K562 (cell line): ENCODE measurements around the gene SMIM12. TPM values are rescaled to one million over a fixed set of nuclear protein-coding genes. Genes with fewer than 3 reads are reported as not detected.

ENCODE experiments used
- ATAC-seq: fragments of 200-7000 bp; cut with Tn5 transposase; 3 replicates; pipeline ENCODE4 v1.9.1; 2020; ENCODE audit warnings: moderate library complexity
- BruUV-seq: library from RNA; stranded (reverse); fragments of 400-500 nt; replicated peaks from 2 replicates; lab custom pipeline; 2021; lab: Mats Ljungman, UMichigan
- CTCF ChIA-PET: fragments of 300-600 bp; formaldehyde crosslinking; extraction: SDS; loops from one replicate; lab custom pipeline; 2021; ENCODE audit warnings: low intra/inter-chr PET ratio; lab: Yijun Ruan, JAX
- POLR2A ChIA-PET: fragments of 300-600, 350-650 bp; sonication (Branson Sonifier 250); formaldehyde crosslinking; extraction: SDS; loops from one replicate; lab custom pipeline; 2021; ENCODE audit warnings: antibody characterized with exemption, inconsistent platforms; lab: Yijun Ruan, JAX
- DNase-seq, 4 experiments: peaks; one replicate each; pipeline versions ENCODE4 v3.0.0 to v3.0.0-alpha.2; 2011 to 2018; ENCODE audit warnings: low spot score in 3 of 4, mixed read lengths in 3 of 4; ENCODE audit errors: extremely low read depth in 1 of 4
- FAIRE-seq: peaks from 2 replicates; lab custom pipeline; 2011; peaks lifted over from hg19 to GRCh38; lab: Jason Lieb, UNC
- H2AFZ ChIP-seq: 2 replicates; pipeline ENCODE4 v1.6.0; 2011; ENCODE audit warnings: low read depth, low read length, control low read depth, inconsistent platforms
- H3K27ac ChIP-seq: fragments of 200-600 bp; 3 replicates; pipeline ENCODE4 v1.8.0; 2011; ENCODE audit warnings: low read depth, mild to moderate bottlenecking, control low read depth, inconsistent platforms, low read length, moderate library complexity, mixed read lengths; ENCODE audit errors: extremely low read depth
- H3K27me3 ChIP-seq, 2 experiments: fragments of 300-600 bp in 1 of 2; 2 replicates in 1 of 2; 3 replicates in 1 of 2; pipeline versions ENCODE4 v1.6.0 to v1.8.0; 2011; ENCODE audit warnings: inconsistent platforms in 2 of 2, low read length in 2 of 2, mild to moderate bottlenecking in 1 of 2, mixed read lengths in 1 of 2, moderate library complexity in 1 of 2; ENCODE audit not compliant: control insufficient read depth in 2 of 2, insufficient read depth in 2 of 2
- H3K36me3 ChIP-seq: fragments of 300-600 bp; 3 replicates; pipeline ENCODE4 v1.8.0; 2011; ENCODE audit warnings: mild to moderate bottlenecking, low read length, inconsistent platforms; ENCODE audit not compliant: control insufficient read depth, insufficient read depth
- H3K4me1 ChIP-seq, 2 experiments: fragments of 200-600 bp in 1 of 2; replicated peaks in 1 of 2; 2 replicates in 1 of 2; 3 replicates in 1 of 2; pipeline versions ENCODE4 v1.5.1 to v1.8.0; 2011; ENCODE audit warnings: inconsistent platforms in 2 of 2, low read length in 2 of 2, mild to moderate bottlenecking in 1 of 2, mixed read lengths in 1 of 2, moderate library complexity in 1 of 2; ENCODE audit not compliant: control insufficient read depth in 2 of 2, insufficient read depth in 2 of 2
- H3K4me2 ChIP-seq: 2 replicates; pipeline ENCODE4 v1.6.1; 2011; ENCODE audit warnings: low read length, control low read depth, inconsistent platforms, mixed read lengths; ENCODE audit not compliant: insufficient read depth
- H3K4me3 ChIP-seq: fragments of 200-600 bp; sonication (generic), shearing (Covaris generic); 2 replicates; pipeline ENCODE4 v1.5.1; 2016; ENCODE audit warnings: control low read depth, inconsistent platforms
- H3K79me2 ChIP-seq: fragments of 200-600 bp; 3 replicates; pipeline ENCODE4 v1.8.0; 2011; ENCODE audit warnings: low read length, inconsistent platforms; ENCODE audit not compliant: control insufficient read depth, insufficient read depth
- H3K9ac ChIP-seq, 2 experiments: 2 replicates each; pipeline versions ENCODE4 v1.6.0 to v1.6.1; 2011; ENCODE audit warnings: low read depth in 2 of 2, low read length in 2 of 2, control low read depth in 1 of 2, inconsistent platforms in 1 of 2, mild to moderate bottlenecking in 1 of 2, mixed read lengths in 1 of 2; ENCODE audit not compliant: insufficient read depth in 1 of 2
- H3K9me1 ChIP-seq: one replicate; pipeline ENCODE4 v1.6.0; 2011; ENCODE audit warnings: inconsistent platforms, mild to moderate bottlenecking, low read length, moderate library complexity; ENCODE audit not compliant: control insufficient read depth, insufficient read depth
- H3K9me3 ChIP-seq: replicated peaks from 2 replicates; pipeline ENCODE4 v1.5.1; 2011; ENCODE audit warnings: low read depth, low read length, inconsistent platforms; ENCODE audit not compliant: control insufficient read depth, insufficient read depth
- H4K20me1 ChIP-seq: replicated peaks from 2 replicates; pipeline ENCODE4 v1.6.1; 2011; ENCODE audit warnings: low read length, inconsistent platforms, mixed read lengths; ENCODE audit not compliant: control insufficient read depth, insufficient read depth
- BRF1 ChIP-seq: IDR thresholded peaks from 3 replicates; pipeline ENCODE4 v1.6.1; 2011; ENCODE audit warnings: borderline replicate concordance, mild to moderate bottlenecking; ENCODE audit not compliant: insufficient read length; ENCODE audit errors: extremely low read depth
- CBX5 ChIP-seq: IDR thresholded peaks from 2 replicates; pipeline ENCODE4 v1.6.1; 2014; ENCODE audit warnings: low read depth, borderline replicate concordance
- CHD4 ChIP-seq: fragments of 200-600 bp; sonication (generic); IDR thresholded peaks from 3 replicates; pipeline ENCODE4 v1.6.1; 2012; ENCODE audit warnings: low read depth, mild to moderate bottlenecking, mixed read lengths, low read length, inconsistent platforms; ENCODE audit not compliant: insufficient read depth, insufficient replicate concordance, poor library complexity, severe bottlenecking
- DIDO1 ChIP-seq: fragments of 450-650 bp; IDR thresholded peaks from 2 replicates; pipeline ENCODE4 v1.6.1; 2016; ENCODE audit warnings: low read depth, missing biosample characterization, missing genetic modification characterization
- HBP1 ChIP-seq: fragments of 450-650 bp; formaldehyde crosslinking; IDR thresholded peaks from 2 replicates; pipeline ENCODE4 v1.4.0; 2022; ENCODE audit warnings: missing genetic modification characterization
- HMBOX1 ChIP-seq: sonication (generic); IDR thresholded peaks from 2 replicates; pipeline ENCODE4 v1.6.1; 2016
- HOMEZ ChIP-seq: fragments of 250-450 bp; sonication (Bioruptor Pico); IDR thresholded peaks from 2 replicates; pipeline ENCODE4 v1.4.0; 2020; ENCODE audit warnings: mild to moderate bottlenecking, moderate library complexity
- KDM4B ChIP-seq, 2 experiments: fragments of 450-650 bp in 1 of 2; sonication (generic) in 1 of 2; IDR thresholded peaks; 2 replicates each; pipeline ENCODE4 v1.6.1; 2016 to 2017; ENCODE audit warnings: borderline replicate concordance in 2 of 2, antibody characterized with exemption in 1 of 2, low read depth in 1 of 2, mild to moderate bottlenecking in 1 of 2
- MAFK ChIP-seq: IDR thresholded peaks from 2 replicates; pipeline ENCODE4 v1.6.1; 2011; ENCODE audit warnings: low read length, improper control_type of control experiment
- MTA1 ChIP-seq: fragments of 450-650 bp; IDR thresholded peaks from 2 replicates; pipeline ENCODE4 v1.6.1; 2017; ENCODE audit warnings: borderline replicate concordance
- RBM39 ChIP-seq: fragments of 200-400 bp; formaldehyde crosslinking; optimal IDR thresholded peaks from 2 replicates; pipeline ENCODE3; 2018; ENCODE audit warnings: low read depth, low read length
- RCOR1 ChIP-seq, 2 experiments: IDR thresholded peaks; 2 replicates each; pipeline ENCODE4 v1.6.1; 2012; ENCODE audit warnings: low read depth in 2 of 2, low read length in 2 of 2, borderline replicate concordance in 1 of 2, improper control_type of control experiment in 1 of 2
- SRSF3 ChIP-seq: fragments of 200-400 bp; formaldehyde crosslinking; IDR thresholded peaks from 2 replicates; pipeline ENCODE4 v1.6.1; 2016; ENCODE audit warnings: mild to moderate bottlenecking, low read length, moderate library complexity; ENCODE audit not compliant: insufficient read depth
- XRCC5 ChIP-seq: fragments of 200-400 bp; formaldehyde crosslinking; IDR thresholded peaks from 2 replicates; pipeline ENCODE4 v1.6.1; 2017; ENCODE audit warnings: low read depth, mild to moderate bottlenecking, low read length
- ZBTB2 ChIP-seq: fragments of 450-650 bp; IDR thresholded peaks from 2 replicates; pipeline ENCODE4 v1.6.1; 2016; ENCODE audit warnings: antibody characterized with exemption
- ZKSCAN3 ChIP-seq: fragments of 250-450 bp; sonication (Bioruptor Pico); IDR thresholded peaks from 2 replicates; pipeline ENCODE4 v1.4.0; 2020
- ZNF41 ChIP-seq: fragments of 250-450 bp; sonication (Bioruptor Pico); conservative IDR thresholded peaks from 2 replicates; pipeline ENCODE4 v1.4.0; 2020; ENCODE audit warnings: mild to moderate bottlenecking
- ZNF444 ChIP-seq: fragments of 250-450 bp; sonication (Bioruptor Pico); IDR thresholded peaks from 2 replicates; pipeline ENCODE4 v1.4.0; 2020; ENCODE audit warnings: mild to moderate bottlenecking, moderate library complexity
- ZNF586 ChIP-seq: fragments of 450-650 bp; formaldehyde crosslinking; conservative IDR thresholded peaks from 2 replicates; pipeline ENCODE4 v1.4.0; 2020; ENCODE audit warnings: mild to moderate bottlenecking, moderate library complexity
- WGBS: fragments of 100-300 bp; shearing (Covaris generic); methylation state at CpG from one replicate; pipeline ENCODE4 v1.1.6; 2016; ENCODE audit warnings: low coverage, mixed read lengths; ENCODE audit not compliant: insufficient coverage; ENCODE audit errors: missing lambda C conversion rate; 5-methylcytosine and 5-hydroxymethylcytosine counted together
- in situ Hi-C: fragments of 300-500 bp; cut with MboI; formaldehyde crosslinking; loops from 4 replicates; pipeline ENCODE4 v1.15.0; 2018; ENCODE audit warnings: inconsistent platforms, mixed read lengths
- intact Hi-C: fragments of 100-400 bp; cut with micrococcal nuclease; formaldehyde crosslinking; loops from 2 replicates; pipeline ENCODE4 v1.14.2; 2022
- polyA plus RNA-seq, 8 experiments: library from polyadenylated mRNA; depleted of rRNA in 4 of 8; stranded (reverse) in 5 of 8; unstranded in 3 of 8; fragments of >200 nt; fragmentation: Nextera tagmentation in 2 of 8; fragmentation: Illumina TruSeq in 1 of 8; extraction: Ambion mirVana in 2 of 8; extraction: Trizol in 1 of 8; gene quantifications; 2 replicates each; pipeline versions ENCODE4 v1.2.1 to v1.2.3, GENCODE V29; 2011 to 2014; ENCODE audit warnings: inconsistent platforms in 1 of 8, missing spikeins in 1 of 8
- total RNA-seq, 7 experiments: library from RNA; depleted of rRNA in 6 of 7; stranded (reverse); fragments of >200 nt in 6 of 7; fragmentation: Illumina TruSeq in 2 of 7; extraction: Trizol in 2 of 7; gene quantifications; 2 replicates each; pipeline versions ENCODE4 v1.2.1 to v1.2.3, GENCODE V29; 2011 to 2021; ENCODE audit warnings: low replicate concordance in 1 of 7

The SMIM12 gene
- total and polyA plus RNA-seq, 9 of the 15 experiments (the other 6 are each of a cell fraction or from before 2014, with no cell fraction given): 51.7 to 112 (median 63.9) TPM

GRCh38 chr1:34899471-34899870 is 39.9 kb upstream of the SMIM12 start:
- no peaks in the 10 kb centered on the region for H3K9me1 ChIP-seq
- peaks cover 0 to 3% of the 10 kb centered on the region in 2 experiments; a peak in 1 of 5 replicates for H3K4me1 ChIP-seq
- intact Hi-C loops (no loop called here), in situ Hi-C loops (no loop called here)
- H3K4me2 ChIP-seq: no peak overlapping the region
- no peak overlapping the region for H3K27ac ChIP-seq
- ChIA-PET POLR2A (interaction anchor here (0.5 to 1.8 kb wide), 3 partner anchors 11 to 286 kb away, joined by 3 to 4 read pairs (median 3); no protein-coding TSS in a partner anchor), CTCF (no interaction called here)
- H3K9me3 ChIP-seq: no peaks in the 10 kb centered on the region
- no peaks in the 10 kb centered on the region for H3K36me3 ChIP-seq
- H4K20me1 ChIP-seq: peaks cover 3% of the 10 kb centered on the region; the same call in 1 of the 2 replicates
- WGBS: 0% methylated on average over 4 of the region's 4 CpGs
- H3K27me3 ChIP-seq: peaks cover 45 to 48% of the 10 kb centered on the region in 2 experiments
- no TSS peak for BruUV-seq
- H3K9ac ChIP-seq: no peak overlapping the region
- DNase-seq (no peak), FAIRE-seq (no peak), ATAC-seq (no peak)
- H3K4me3 ChIP-seq: no peak overlapping the region
- no peak overlapping the region for H2AFZ ChIP-seq
- no peaks in the 10 kb centered on the region for H3K79me2 ChIP-seq
- TF ChIP-seq CHD4 (no peak), CBX5 (no peak), XRCC5 (no peak), RBM39 (no peak), KDM4B (IDR thresholded peaks at IDR 0.05; ENCODE audit: borderline replicate concordance in 2 of 2, low read depth in 1 of 2) (no peak), MAFK (no peak), DIDO1 (tag) (no peak), RCOR1 (IDR thresholded peaks at IDR 0.05; ENCODE audit: borderline replicate concordance in 1 of 2, low read depth in 2 of 2, low read length in 2 of 2) (no peak), BRF1 (no peak), ZNF444 (CRISPR knock-in tag) (no peak), MTA1 (no peak), ZNF586 (CRISPR knock-in tag) (no peak), ZKSCAN3 (CRISPR knock-in tag) (no peak), ZBTB2 (no peak), SRSF3 (no peak), HMBOX1 (no peak), HBP1 (CRISPR knock-in tag) (no peak), HOMEZ (CRISPR knock-in tag) (no peak), ZNF41 (CRISPR knock-in tag) (no peak)
